Subcutaneous adipose tissue (tissue), 4 donors: ENCODE data around the gene PDE7B. TPM values are rescaled to one million over a fixed set of nuclear protein-coding genes. Genes with fewer than 3 reads are reported as not detected.

Experiments
- CTCF ChIP-seq: fragments of 450-650 bp; IDR thresholded peaks from one replicate; pipeline ENCODE4 v1.5.1; 2016; ENCODE audit warnings: low read depth, mild to moderate bottlenecking, control low read depth, antibody characterized with exemption, moderate library complexity
- total RNA-seq, 4 donors: library from RNA; depleted of rRNA; stranded (reverse); fragments of >200 nt; gene quantifications; one replicate each; pipeline ENCODE4 v1.1.0, GENCODE V29; 2016

The PDE7B gene
- total RNA-seq, 4 donors from 2014 or later: 4.1 to 12.6 (median 9.5) TPM

GRCh38 chr6:136186363-136186762 lies 334.9 kb downstream of the PDE7B start:
- TF ChIP-seq CTCF: no peak

- no peak for TF ChIP-seq CTCF
Measured at GRCh38 chr6:136188486-136188885, 337.0 kb downstream of the PDE7B start.

- no peak for TF ChIP-seq CTCF
Measured at GRCh38 chr6:136189104-136189503, 337.6 kb downstream of the PDE7B start.

- no peak for TF ChIP-seq CTCF
Measured at GRCh38 chr6:136191606-136192312, 340.3 kb downstream of the PDE7B start.

GRCh38 chr6:136192902-136193301 lies 341.4 kb downstream of the PDE7B start:
- TF ChIP-seq CTCF: no peak

GRCh38 chr6:136201732-136202131 lies 350.2 kb downstream of the PDE7B start:
- TF ChIP-seq CTCF: no peak

GRCh38 chr6:136208783-136209182 lies 357.3 kb downstream of the PDE7B start:
- TF ChIP-seq CTCF: no peak
